Activated T-helper 17 cell treated with anti-CD3 and anti-CD28 coated beads, Interleukin-2, amount 50 U/mL, for 72 hours (primary cell): ENCODE results near the gene SAT1. TPM values are rescaled to one million over a fixed set of nuclear protein-coding genes. Genes with fewer than 3 reads are reported as not detected.
A peak's percentile ranks its signal among the peaks of the same experiment; 100 is the strongest.
"Not testable (repeated sequence)": the region's sequence is repeated elsewhere in the genome, so short reads cannot be mapped to it uniquely, and the experiment has no call there.

Experiments used
- ATAC-seq: fragments of 150-1000 bp; cut with Tn5 transposase; replicated peaks from 2 replicates; pipeline ENCODE4 v1.10.0; 2021; ENCODE audit warnings: mild to moderate bottlenecking, moderate library complexity
- H3K27ac Mint-ChIP-seq: one replicate; pipeline ENCODE4 v1.8.0; 2022; ENCODE audit warnings: mixed read lengths
- H3K27me3 Mint-ChIP-seq: one replicate; pipeline ENCODE4 v1.8.0; 2022; ENCODE audit warnings: mixed read lengths
- H3K36me3 Mint-ChIP-seq: one replicate; pipeline ENCODE4 v1.8.0; 2022; ENCODE audit warnings: low read depth, mild to moderate bottlenecking, mixed read lengths
- H3K4me1 Mint-ChIP-seq: one replicate; pipeline ENCODE4 v1.8.0; 2022; ENCODE audit warnings: mixed read lengths
- H3K4me3 Mint-ChIP-seq: one replicate; pipeline ENCODE4 v1.8.0; 2022; ENCODE audit warnings: mild to moderate bottlenecking, mixed read lengths
- H3K9me3 Mint-ChIP-seq: one replicate; pipeline ENCODE4 v1.8.0; 2022; ENCODE audit warnings: mixed read lengths
- total RNA-seq, 2 donors: library from RNA; stranded (reverse); gene quantifications; one replicate each; pipeline ENCODE4 v1.2.3, GENCODE V29; 2022

The SAT1 gene
- total RNA-seq, 2 donors from 2014 or later, result 94.7 to 189 TPM

DNA sequence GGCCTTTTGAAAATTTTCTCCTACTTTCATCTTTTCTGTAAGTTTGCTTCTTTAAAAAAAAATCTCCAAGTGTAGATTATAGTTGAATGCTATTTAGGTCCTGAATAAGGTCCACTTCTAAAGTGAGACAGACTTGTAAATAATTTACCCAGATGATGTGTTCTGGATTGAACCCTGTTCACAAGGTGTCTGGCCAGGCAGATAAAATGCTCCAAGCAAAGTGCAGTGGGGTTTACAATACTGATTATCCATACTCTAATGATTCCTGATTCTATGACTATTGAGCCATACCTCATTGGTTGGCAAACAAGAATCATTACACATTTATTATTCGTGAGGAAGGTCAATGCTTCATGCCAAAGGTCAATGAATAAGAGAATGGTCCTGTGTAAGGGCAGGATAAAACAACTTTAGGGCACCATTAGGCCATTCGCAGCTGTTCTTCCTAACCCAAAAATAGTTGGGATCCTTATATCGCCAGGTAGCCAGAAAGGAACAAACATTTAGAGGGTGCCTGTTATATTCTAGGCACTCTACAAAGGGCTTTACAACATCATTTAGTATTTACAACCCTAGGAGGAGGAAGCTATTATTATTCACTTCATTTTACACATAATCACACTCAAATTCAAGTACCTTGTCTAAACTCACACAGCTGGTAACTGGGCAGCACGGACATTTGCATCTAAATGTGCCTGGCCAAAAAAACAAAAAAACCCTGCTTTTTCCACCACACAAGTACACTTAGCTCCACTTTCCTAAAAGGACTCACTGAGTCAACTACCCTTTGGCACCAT, 18.6 kb upstream of the SAT1 start:
- Mint-ChIP-seq H3K36me3 (no peaks in the 10 kb centered on the region), H3K4me3 (no peak overlapping the region), H3K27ac (no peak overlapping the region), H3K4me1 (no peaks in the 10 kb centered on the region), H3K9me3 (no peaks in the 10 kb centered on the region), H3K27me3 (no peaks in the 10 kb centered on the region)
- ATAC-seq, result no peak

DNA sequence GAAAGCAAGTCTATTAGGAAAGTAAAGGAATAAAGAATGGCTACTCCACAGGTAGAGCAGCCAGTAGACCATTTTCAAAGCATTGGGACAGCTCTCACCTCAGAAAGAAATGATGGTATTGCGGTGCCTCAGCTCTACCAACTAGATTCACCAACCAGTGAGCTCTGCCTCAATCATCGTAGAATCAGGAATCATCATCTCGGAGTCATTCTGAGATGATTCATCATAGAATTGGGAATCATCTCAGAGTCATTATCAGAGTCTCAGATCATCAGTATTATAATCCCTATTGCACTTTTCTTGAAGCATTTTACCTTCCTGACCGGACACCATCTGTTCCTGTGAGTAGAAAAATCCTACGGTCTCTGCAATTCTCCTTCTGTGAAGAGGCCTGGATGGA, 17.5 kb upstream of the SAT1 start:
- Mint-ChIP-seq H3K4me1 (no peaks in the 10 kb centered on the region), H3K27ac (no peak overlapping the region), H3K4me3 (no peak overlapping the region), H3K36me3 (no peaks in the 10 kb centered on the region), H3K9me3 (no peaks in the 10 kb centered on the region), H3K27me3 (no peaks in the 10 kb centered on the region)
- ATAC-seq, result no peak

DNA sequence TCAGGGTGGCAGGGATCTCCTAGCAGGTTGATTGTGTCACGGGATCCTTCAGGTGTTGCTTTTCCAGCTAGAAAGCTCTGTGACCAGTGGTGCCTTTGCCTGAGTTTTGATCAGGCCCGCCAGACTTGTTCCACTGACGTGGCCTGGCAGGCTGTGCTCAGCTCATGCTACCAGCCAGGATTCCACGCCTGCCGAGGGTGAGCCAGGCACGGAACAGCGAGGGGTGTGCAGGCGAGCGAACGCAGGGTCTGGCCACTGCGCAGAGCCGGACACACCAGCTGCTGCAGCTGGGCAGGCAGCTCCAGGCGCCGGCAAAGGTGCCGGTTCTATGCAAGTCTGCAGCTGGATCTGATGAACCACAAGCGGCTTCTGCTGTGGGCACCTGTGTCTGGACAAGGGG, 17.1 kb upstream of the SAT1 start:
- Mint-ChIP-seq H3K27me3 (no peaks in the 10 kb centered on the region), H3K9me3 (no peaks in the 10 kb centered on the region), H3K36me3 (no peaks in the 10 kb centered on the region), H3K27ac (no peak overlapping the region), H3K4me1 (no peaks in the 10 kb centered on the region), H3K4me3 (peak overlapping the region; percentile 74)
- ATAC-seq, result no peak

DNA sequence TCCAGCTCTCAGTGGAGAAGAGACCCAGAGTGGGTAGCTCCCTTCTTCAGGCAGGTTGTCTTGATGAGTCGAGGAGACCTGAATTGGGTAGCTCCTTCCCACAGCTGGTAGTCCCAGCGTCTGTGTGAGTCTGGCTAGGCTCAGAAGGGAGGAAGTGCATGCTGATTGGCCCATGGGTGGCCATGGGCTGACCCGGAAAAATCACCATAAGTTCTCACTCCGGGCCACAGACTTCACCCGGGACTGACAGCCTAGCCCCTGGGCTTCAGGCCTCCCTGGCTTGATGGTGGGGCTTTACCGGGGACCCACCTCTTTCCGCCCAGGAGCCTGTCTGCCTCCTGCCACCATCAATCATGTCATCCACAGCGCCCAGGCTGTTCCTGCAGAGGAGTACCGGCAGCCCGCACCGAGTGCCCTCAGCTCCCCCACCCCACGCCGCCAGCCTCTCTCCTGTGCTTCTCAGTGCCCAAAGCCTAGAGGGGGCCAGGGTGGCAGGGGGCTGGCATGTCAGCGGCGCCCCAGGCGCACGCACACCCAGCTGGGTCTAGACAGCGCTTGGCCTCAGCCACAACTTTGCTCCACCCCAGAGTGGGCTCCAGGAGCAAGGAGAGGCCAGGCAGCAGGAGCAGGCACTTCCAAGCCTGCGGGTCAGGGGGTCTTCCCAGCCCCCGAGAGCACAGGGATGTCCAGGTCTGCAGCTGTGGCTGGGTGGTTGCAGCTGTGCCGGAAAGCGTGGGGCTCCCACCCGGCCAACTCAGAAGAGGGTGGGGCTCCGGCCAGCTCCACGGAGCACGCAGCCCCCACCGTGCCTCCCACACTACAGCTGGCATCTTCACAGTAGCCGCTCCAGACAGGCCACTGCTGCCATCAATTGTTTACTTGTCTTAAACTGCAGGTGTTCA, 16.1 kb upstream of the SAT1 start:
- H3K27ac Mint-ChIP-seq, result peak overlapping the region; percentile 50
- H3K4me3 Mint-ChIP-seq, result peak overlapping the region; percentile 74
- H3K9me3 Mint-ChIP-seq, result no peaks in the 10 kb centered on the region
- no peaks in the 10 kb centered on the region for H3K4me1 Mint-ChIP-seq
- peak; percentile 96 for ATAC-seq
- H3K27me3 Mint-ChIP-seq, result no peaks in the 10 kb centered on the region
- no peaks in the 10 kb centered on the region for H3K36me3 Mint-ChIP-seq

DNA sequence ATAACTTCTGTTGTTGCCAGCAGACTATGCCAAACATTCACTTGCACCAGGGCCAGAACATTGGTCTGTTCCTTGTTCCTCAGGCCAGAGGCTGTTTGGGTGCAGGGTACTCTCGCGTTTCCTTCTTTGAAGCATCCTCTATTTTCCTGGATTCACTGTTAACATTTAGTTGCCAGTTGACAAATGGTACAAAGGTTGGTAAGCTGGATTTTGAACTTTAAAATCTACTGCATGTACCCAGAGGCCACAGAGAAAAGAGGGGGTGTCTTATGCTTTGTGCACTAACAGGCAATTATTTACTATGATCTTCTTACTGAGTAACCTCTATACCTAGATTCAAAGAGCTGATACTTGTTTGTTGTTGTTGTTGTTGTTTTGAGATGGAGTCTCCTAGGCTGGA, 12.8 kb upstream of the SAT1 start:
- no peak overlapping the region for H3K4me3 Mint-ChIP-seq
- no peaks in the 10 kb centered on the region for H3K27me3 Mint-ChIP-seq
- no peak overlapping the region for H3K27ac Mint-ChIP-seq

DNA sequence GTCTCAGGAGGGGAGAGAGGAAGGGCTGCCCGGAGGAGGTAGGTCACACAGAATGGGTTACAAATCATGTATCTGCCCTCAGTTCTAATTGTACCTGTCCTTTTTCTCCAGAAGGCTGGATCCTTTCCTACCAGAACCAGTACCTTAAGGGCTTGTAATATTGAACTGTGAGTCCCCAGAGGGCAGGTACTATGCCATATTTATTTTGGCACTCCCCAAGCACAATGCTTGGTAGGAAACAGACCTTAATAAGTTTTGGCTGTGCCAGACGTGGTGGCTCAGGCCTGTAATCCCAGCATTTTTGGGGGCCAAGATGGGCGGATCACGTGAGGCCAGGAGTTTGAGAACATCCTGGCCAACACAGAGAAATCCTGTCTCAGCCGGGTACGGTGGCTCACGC, 11.9 kb upstream of the SAT1 start:
- not testable (repeated sequence) for H3K4me1 Mint-ChIP-seq, H3K27me3 Mint-ChIP-seq, ATAC-seq, H3K9me3 Mint-ChIP-seq, H3K4me3 Mint-ChIP-seq, H3K36me3 Mint-ChIP-seq, H3K27ac Mint-ChIP-seq

More for the DNA sequence above, 12.8 kb upstream of the SAT1 start:
- Mint-ChIP-seq H3K36me3 (no peaks in the 10 kb centered on the region), H3K4me1 (peaks cover 4% of the 10 kb centered on the region), H3K9me3 (no peaks in the 10 kb centered on the region)
- no peak for ATAC-seq

DNA sequence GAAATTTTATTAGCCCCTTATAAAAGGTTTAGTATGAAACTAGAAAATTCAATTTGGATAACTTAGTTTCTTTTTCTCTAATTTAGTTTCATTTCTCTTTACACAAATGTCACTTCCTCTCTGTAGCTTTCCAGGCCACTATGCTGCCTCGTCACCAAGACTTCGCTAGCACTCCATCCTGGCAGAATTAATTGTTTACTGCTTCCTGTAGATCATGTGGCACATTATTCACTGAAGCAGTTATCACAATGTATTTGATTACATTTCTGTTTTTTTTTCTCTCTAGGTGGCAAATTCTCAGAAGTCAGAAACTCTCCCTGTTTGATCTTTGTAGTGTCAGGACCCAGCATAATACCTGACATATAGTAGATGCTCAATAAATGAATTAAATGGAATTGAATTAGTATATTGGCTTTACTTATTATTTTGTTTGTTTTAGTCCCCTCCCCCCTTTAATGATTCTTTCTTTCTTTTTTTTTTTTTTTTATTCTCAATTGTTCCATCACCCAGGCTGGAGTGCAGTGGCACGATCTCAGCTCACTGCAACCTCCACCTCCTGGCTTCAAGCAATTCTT, 9.3 kb upstream of the SAT1 start:
- H3K27me3 Mint-ChIP-seq, result no peaks in the 10 kb centered on the region
- peak overlapping the region; percentile 95 for H3K27ac Mint-ChIP-seq
- H3K36me3 Mint-ChIP-seq, result no peaks in the 10 kb centered on the region
- peaks cover 4% of the 10 kb centered on the region for H3K4me1 Mint-ChIP-seq
- H3K4me3 Mint-ChIP-seq, result peak overlapping the region; percentile 79
- peak; percentile 93 for ATAC-seq
- H3K9me3 Mint-ChIP-seq, result no peaks in the 10 kb centered on the region

DNA sequence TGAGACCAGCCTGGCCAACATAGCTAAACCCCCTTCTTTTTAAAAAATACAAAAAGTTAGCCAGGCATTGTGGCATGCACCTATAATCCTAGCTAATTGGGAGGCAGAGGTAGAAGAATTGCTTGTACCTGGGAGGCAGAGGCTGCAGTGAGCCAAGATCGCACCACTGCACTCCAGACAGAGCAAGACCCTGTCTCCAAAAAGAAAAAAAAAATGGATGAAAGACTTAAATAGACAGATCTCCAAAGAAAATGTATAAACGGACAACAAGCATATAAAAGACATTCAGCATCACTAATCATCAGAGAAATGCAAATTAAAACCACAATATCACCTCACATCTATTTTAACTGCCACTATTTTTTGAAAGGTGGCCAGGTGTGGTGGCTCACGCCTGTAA, 6.6 kb upstream of the SAT1 start:
- H3K4me1 Mint-ChIP-seq, result peaks cover 4% of the 10 kb centered on the region
- ATAC-seq, result no peak
- no peak overlapping the region for H3K27ac Mint-ChIP-seq
- H3K9me3 Mint-ChIP-seq, result no peaks in the 10 kb centered on the region
- H3K4me3 Mint-ChIP-seq, result no peak overlapping the region
- no peaks in the 10 kb centered on the region for H3K27me3 Mint-ChIP-seq
- H3K36me3 Mint-ChIP-seq, result peaks cover 1% of the 10 kb centered on the region

DNA sequence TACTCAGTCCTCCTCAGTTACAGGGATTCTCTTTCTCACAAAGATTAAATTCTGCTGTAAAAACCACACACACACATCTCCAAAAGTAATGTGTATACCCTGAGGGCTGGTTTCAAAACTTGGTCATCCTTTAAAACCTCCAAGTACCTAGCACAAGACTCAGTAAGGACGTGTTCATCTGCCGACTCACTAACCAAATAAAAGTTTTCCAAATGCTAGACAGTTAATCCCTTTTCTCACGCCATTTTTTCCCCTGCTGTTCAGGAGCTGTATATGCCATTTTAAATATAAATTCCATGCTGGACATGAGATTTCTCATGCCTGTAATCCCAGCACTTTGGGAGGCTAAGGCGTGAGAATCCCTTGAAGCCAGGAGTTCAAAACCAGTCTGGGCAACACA, 3.9 kb upstream of the SAT1 start:
- no peak overlapping the region for H3K27ac Mint-ChIP-seq
- no peak overlapping the region for H3K4me3 Mint-ChIP-seq
- no peaks in the 10 kb centered on the region for H3K27me3 Mint-ChIP-seq
- no peaks in the 10 kb centered on the region for H3K9me3 Mint-ChIP-seq
- H3K36me3 Mint-ChIP-seq, result peaks cover 28% of the 10 kb centered on the region
- peaks cover 5% of the 10 kb centered on the region for H3K4me1 Mint-ChIP-seq
- no peak for ATAC-seq

DNA sequence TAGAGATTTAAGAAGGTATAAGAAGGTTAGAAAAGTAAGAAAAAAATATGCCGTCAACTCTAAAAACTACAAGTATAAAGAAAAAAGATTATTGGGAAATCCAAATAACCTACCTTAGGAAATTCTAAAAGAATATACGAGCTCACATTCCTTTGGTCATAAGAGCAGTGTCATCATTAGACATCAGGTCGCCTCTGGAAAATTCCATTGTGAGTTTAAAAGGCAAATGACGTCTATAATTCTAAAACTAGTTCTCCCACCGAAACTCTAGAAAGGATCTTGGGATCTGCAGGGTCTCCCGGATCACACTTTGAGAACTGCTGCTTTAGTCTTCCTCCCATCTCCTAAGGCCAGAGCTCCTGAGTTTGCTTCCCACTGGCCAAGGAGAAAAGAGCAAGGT, 518 bp upstream of the SAT1 start:
- no peaks in the 10 kb centered on the region for H3K9me3 Mint-ChIP-seq
- peak overlapping the region; percentile 99 for H3K27ac Mint-ChIP-seq
- peaks cover 18% of the 10 kb centered on the region for H3K4me1 Mint-ChIP-seq
- ATAC-seq, result no peak
- peak overlapping the region; percentile 94 for H3K4me3 Mint-ChIP-seq
- H3K27me3 Mint-ChIP-seq, result no peaks in the 10 kb centered on the region
- H3K36me3 Mint-ChIP-seq, result peaks cover 56% of the 10 kb centered on the region

DNA sequence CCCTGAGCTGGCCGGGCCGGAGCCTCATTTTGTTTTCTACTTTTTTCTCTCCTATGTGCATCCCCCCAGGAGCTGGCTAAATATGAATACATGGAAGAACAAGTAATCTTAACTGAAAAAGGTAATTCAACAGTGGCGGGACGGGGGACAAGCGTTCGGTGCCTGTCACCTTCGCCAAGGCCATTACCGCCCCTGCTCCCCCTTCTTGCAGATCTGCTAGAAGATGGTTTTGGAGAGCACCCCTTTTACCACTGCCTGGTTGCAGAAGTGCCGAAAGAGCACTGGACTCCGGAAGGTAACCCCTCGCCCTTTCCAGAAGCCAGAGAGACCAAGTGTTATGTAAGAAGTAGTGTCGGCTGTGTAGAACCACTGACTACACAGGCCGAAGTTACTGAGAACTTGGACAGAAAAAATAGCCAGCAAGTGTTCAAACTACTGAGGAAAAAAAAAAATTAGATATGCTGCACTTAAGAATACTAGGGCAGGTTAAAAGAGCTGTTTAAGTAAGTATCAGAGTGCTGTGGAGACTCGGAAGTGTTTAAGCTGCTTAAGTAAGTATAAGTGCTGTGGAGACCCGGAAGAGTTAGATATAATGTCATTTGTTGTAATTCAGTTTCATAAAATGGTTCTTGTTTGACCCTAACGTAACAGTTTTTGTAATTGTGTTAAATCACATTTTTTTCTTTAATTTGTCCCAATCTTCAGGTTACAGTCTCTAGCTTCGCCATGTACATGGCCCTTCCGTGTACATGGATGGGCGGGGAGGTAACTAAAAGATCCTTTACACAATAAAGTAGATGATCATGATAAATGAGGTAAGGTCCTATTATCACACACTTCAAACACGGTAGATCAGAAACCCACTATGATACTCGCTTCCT, 856 bp downstream of the SAT1 start:
- ATAC-seq, result no peak
- peaks cover 56% of the 10 kb centered on the region for H3K36me3 Mint-ChIP-seq
- H3K9me3 Mint-ChIP-seq, result no peaks in the 10 kb centered on the region
- H3K4me1 Mint-ChIP-seq, result peaks cover 18% of the 10 kb centered on the region
- peak overlapping the region; percentile 99 for H3K27ac Mint-ChIP-seq
- peak overlapping the region; percentile 94 for H3K4me3 Mint-ChIP-seq
- H3K27me3 Mint-ChIP-seq, result no peaks in the 10 kb centered on the region

DNA sequence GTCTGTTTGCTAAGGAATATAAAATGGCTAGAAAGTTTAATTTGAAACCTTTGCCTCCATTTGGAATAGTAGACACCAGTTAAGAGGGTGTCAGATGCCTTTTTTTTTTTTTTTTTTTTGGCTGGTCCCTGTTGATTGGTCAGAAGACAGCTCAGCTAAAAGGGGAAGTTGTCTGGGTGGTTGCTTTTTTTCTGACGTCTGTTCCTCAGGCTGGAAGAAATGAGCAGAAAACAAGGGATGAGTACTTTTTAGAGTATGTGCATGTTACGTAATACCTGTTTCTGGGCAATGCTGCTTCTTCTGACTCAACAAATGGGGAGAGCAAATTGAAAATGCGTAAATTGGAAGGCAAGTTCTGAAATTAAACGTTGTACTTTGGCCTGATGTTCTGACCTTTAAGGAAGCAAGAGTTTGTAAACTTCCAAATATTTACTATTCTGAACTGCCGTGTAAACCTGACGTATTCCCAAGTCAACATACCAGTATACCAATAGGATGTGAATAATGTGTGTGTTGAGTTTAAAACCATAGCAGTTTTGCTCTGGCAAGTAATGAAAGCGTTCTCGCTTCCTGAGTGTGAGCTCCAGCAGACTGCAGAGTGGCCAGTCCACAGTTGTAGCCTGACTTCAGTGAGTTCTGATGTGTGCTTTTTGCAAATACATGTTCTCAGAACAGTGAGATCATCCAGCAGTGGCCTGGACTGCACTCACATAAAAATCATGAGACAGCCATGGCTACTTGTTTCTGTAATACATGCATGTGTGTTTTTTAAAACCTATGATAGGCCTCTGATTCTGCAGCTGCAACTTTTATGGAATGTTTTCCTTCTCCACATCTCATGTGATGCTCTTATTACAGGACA, 1.7 kb downstream of the SAT1 start:
- ATAC-seq, result peak; percentile 5
- Mint-ChIP-seq H3K4me3 (peak overlapping the region; percentile 94), H3K9me3 (no peaks in the 10 kb centered on the region), H3K27me3 (no peaks in the 10 kb centered on the region), H3K4me1 (peaks cover 18% of the 10 kb centered on the region), H3K27ac (peak overlapping the region; percentile 99), H3K36me3 (peaks cover 56% of the 10 kb centered on the region)

DNA sequence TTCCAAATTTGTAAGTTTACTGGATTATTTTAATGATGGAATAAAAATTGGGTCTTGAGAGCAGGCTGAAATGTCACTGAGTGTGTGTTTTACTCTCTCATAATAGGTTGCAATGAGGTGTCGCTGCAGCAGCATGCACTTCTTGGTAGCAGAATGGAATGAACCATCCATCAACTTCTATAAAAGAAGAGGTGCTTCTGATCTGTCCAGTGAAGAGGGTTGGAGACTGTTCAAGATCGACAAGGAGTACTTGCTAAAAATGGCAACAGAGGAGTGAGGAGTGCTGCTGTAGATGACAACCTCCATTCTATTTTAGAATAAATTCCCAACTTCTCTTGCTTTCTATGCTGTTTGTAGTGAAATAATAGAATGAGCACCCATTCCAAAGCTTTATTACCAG, 2.6 kb downstream of the SAT1 start:
- no peaks in the 10 kb centered on the region for H3K27me3 Mint-ChIP-seq
- peaks cover 18% of the 10 kb centered on the region for H3K4me1 Mint-ChIP-seq
- ATAC-seq, result no peak
- H3K9me3 Mint-ChIP-seq, result no peaks in the 10 kb centered on the region
- H3K27ac Mint-ChIP-seq, result no peak overlapping the region
- peak overlapping the region; percentile 94 for H3K4me3 Mint-ChIP-seq
- peaks cover 56% of the 10 kb centered on the region for H3K36me3 Mint-ChIP-seq
